NCI-H2227 (cell line): Measurements from ENCODE around the gene REPS1.

Experiments used
- DNase-seq: peaks from one replicate; lab custom pipeline; 2025; ENCODE audit not compliant: unreplicated experiment; lab: John Stamatoyannopoulos, UW

Gene REPS1

DNA sequence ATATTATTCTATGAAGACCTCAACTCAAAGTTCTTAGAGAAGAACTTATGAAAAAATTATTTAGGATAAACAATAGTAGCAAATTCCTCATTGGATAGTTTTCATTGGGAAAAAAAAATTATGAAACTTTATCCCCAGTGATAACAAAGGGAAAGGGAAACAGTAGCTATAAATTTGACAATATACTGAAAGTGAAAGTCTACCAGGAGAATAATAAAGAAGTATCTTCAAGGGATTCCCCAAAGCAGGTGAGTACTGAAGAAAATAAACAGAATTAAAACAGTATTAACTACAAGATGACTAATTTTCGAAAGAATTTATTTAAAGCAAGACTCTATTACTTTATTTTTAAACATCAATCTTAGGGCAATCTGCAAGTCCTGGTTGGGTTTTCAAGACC, 56.4 kb downstream of the REPS1 start:
- DNase-seq = no peak

DNA sequence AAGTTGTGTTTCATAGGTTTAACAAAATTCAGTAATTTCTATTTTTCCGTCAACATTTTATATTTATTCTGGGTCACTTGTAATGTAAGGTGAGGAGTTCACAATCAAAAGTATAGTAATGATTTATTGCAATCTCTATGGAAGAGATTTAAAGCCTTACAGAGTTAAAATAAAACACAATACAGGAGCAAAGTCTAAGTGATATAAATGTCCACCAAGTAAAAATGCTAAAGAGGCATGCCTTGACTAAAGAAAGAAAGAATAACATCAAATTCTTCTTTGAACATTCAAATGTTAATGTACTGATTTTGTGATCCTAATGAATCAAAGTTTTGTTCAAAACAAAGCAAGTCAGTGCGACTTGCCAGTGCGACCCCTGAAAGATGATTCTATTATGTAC, 61.5 kb downstream of the REPS1 start:
- DNase-seq = no peak

DNA sequence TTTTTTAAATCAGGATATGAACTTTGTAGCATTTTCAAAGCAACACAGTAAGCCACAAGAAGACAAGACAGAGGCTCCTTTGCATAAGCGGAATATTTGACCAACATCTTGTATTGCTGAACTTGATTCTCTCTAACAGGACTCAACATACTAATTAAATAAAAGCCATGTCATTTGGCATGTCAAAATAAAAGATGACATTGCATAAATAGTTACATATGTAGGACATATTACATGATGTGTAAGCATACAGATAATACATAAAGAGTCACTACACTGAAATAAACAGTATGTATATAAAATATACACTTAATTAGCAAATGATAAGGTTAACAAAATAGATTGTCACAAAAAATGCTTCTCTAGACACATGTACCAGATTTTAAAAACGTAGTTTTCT, 62.2 kb downstream of the REPS1 start:
- no peak for DNase-seq

DNA sequence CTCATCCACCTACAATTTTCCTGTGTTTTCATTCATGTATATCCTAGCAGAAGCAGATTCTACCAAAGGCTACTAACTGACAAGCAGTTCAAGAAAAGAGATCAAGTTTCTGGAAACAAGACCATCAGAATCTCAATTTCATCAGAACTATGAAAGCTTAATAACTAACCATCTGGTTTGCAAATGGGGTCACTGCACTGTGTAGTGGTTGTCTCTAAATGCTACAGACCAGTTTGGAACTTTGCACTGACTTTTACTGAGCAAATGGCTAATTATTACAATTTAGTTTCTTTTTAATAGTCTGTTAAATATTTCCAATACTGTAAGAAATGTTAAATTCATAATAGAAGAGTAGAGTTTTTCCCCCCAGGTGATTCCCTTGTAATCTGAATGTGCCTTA, 64.5 kb downstream of the REPS1 start:
- DNase-seq = no peak

DNA sequence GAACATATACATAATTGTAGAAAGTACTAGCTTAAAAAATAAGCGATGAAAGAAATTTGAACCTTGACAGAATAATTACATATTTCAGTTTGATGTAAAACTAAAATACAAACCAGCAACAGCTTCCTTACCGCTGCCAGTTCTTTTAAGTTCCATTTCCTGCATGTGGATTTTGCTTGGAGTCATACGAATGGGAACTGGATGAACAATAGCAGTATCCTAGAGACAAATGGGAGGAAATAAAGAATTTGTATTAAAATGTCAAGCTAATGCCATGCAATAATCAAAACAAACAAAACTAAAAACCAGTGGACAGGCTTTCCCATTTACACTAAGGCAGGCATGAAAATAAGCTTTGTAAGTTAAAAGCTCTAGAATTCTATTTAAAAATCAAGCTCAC, 67.1 kb downstream of the REPS1 start:
- no peak for DNase-seq

DNA sequence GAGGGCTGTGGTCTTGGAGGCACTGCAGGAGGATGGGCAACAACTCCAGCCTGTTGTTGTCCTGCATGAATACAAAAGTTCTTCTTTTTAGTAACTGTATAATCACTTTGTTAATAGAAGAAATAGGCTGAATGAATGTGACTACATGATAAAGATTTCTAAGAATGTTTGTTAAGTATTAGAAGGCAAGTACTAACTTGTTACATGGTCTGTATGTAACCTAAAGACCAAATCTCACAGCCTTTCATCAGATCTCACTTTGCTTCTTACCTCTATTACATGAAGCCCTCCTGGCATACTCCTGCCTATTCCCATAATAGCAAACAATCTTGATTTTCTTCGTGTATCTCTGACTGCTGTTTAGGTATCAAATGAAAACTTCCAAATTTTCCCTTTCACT, 73.4 kb downstream of the REPS1 start:
- no peak for DNase-seq

DNA sequence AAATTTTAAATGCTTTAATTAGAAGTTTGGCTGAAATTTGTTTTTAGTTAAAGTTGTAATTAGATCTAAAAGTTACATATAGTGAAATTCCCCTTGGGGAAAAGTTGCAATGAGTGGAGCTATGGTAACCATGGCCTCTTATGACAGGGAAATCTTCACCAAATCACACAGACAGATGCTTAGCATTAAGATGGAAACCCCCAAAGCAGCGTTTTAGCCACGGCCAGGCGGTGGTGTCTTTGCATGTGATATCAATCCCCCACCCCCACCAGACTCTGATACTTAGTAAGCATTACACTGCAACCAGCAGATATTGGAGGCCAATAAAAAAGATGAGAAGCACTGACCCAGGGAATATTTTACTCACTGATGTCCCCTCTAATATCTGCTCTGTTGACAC, 75.7 kb downstream of the REPS1 start:
- no peak for DNase-seq

DNA sequence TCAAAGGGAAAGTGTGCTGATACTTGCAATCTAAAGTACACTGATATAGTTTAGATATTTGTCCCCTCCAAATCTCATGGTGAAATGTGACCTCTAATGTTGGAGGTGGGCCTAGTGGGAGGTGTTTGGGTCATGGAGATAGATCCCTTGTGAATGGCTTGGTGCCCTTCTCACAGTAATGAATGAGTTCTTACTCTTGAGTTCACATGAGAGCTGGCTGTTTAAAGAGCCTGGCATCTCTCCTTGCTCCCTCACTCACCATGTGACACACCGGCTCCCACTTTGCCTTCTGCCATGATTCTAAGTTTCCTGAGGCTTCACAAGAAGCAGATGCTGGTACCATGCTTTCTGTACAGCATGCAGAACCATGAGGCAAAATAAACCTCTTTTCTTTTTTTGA, 78.1 kb downstream of the REPS1 start:
- no peak for DNase-seq

DNA sequence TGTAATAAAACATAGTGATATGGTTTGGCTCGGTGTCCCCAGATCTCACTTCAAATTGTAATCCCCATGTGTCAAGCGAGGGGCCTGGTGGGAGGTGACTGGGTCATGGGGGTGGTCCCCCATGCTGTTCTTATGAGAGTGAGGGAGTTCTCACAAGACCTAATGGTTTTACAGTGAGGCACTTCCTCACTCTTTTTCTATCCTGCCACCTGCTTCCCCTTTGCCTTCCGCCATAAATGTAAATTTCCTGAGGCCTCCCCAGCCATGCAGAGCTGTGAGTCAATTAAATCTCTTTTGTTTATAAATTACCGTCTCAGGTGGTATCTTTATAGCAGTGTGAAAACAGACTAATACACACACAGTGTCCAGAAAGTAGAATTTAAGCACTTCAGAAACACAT, 78.5 kb downstream of the REPS1 start:
- no peak for DNase-seq

DNA sequence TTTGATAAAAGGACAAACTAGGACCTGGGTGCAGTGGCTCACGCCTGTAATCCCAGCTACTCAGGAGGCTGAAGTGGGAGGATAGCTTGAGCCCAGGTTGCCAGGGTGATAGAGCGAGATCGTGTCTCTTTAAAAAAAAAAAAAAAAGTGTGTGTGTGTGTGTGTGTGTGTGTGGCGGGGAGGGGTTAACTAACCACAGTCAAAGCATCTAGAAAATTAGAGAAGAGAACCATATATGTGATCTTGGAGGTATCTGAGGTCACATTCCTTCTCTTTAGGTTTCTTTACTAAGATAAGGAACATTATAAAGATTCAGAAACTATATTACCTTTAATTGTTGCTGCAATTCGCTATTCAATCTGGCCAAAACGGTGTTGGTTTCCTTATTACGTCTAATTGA, 80.9 kb downstream of the REPS1 start:
- no peak for DNase-seq

DNA sequence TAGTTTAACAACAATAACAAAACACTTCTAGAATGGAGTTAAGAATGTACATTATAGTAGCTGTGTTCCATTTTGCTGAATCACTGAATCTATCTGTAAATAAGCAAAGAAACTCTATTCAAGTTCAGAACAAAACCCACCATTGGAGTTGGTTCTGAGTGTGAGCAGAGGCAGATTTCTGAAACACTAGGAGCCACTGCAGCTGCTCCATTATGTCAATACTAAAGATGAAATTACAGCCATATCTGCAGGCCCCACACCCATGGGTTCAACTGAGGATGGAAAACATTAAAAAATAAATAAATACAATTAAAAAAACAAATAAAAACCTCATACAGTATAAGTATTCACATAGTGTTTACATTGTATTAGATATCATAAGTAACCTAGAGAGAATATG, 91.0 kb downstream of the REPS1 start:
- DNase-seq = no peak

DNA sequence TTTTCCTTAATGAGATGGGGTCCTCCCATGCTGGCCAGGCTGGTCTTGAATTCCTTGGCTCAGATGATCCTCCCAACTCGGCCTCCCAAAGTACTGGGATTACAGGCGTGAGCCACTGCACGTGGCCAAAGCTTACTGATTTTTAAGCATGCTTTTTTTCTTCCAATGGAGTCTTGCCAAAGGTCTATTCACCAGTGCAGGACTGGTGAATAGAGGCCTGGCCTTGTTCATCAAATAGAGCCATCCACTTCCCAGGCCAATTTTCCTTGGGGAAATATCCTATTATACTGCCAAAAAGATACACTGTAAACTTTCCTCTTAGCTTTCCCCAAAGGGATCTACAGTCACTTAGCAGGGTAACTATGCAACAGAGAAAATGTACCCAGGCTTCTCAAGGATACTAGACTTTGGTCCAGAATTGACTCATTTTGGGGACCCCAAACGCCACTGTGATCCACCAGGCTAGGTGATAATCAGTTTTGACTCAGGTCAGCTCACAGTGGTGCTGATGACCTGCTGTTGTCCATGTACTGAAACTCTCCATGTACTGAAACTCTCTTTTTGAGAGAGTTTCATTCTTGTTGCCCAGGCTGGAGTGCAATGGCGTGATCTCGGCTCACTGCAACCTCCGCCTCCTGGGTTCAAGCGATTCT, 91.8 kb downstream of the REPS1 start:
- DNase-seq = no peak

DNA sequence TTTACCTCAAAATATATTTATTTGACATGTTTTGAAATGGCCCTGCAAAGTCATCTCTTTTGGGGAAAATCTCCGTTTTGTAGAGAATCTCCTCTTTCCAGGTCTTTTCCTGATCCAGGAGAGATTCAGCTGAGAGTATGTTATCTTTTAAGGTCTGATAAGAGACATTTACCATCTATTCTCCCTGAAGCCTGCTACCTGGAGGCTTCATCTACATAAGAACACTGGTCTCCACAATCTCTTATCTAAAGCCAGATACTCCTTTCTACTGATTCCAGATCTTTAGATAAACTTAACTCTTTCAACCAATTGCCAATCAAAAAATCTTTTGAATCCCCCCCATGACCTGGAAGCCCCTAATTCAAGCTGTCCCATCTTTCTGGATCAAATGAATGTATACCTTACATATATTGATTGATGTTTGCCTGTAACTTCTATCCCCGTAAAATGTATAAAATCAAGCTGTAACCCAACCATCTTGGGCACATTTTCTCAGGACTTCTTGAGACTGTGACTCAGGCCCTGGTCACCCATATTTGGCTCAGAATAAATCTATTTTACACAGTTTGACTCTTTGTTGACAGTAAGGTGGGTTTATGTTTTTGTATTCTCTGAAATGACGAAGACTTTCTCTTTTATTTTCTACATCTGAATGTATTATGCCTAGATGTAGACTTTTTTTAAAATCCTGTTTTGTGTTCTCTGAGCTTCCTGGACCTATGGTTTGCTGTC, 96.6 kb downstream of the REPS1 start:
- DNase-seq = no peak

DNA sequence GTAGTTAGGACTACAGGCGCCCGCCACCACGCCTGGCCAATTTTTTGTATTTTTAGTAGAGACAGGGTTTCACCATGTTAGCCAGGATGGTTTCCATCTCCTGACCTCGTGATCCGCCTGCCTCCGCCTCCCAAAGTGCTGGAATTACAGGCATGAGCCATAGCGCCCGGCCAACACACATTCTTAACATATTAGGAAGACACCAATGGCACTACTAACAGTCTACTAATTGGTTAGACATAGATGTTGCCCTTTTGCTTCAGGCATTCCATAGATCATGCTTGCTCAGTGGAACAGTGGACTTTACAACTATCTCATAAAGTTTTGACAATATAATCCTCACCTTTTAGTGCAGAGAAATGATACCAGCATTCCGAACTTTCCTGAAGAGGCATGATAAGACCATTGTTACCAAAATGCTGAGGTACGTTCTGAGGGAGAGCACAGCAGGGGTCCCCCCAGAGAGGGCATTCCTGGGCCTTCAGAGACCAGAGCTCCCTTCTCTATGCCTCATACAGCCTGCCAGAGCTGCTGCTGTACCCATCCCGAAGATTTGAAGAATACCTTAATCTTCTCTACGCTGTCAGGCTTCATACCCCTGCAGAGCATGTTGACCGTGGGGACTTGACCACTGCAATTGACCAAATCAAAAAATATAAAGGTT, 102.8 kb downstream of the REPS1 start:
- DNase-seq = no peak

DNA sequence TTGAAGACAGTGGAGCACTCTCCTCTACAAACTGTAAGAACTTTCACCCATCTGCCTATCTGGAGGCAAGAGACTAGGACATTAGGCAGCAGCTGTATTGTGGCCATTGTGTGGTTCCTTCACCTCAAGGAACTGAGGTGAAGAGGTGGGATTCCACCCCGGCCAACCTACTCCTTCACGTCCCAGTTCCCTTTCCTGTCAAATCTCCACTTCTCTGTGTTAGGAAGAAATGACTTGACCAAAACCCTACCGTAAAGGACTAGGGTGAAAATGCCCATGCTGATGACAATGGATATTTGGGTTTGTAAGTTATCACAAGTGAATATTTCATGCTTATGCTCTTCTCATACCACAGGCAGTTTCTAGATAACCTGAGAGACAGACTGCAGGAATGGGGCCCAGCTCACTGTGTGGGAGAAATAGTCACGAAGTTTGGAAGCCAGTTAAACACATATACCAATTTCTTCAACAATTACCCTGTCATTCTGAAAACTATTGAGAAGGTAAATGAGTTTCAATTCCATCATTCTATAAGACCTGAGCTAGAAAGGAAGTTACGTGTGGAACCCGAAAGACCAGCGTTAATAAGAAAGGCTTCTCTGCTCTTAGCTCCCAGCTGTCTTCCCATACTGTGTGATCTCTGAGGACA, 105.6 kb downstream of the REPS1 start:
- no peak for DNase-seq

DNA sequence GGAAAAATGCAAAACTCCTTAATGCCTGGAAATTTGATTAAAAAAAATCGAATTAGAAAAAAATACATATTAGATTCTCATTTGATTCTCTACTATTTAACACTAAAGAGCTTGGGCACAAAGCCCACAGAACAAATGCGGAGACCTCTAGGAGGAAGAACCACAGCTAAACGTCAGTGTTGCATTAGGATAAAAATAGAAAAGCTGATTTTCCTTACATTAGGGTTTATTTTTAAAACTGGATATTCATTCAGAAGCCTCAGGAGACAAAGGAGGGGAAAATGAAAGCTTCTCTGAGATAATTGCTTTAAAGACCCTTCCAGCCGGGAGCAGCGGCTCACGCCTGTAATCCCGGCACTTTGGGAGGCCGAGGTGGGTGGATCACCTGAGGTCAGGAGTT, 114.9 kb downstream of the REPS1 start:
- DNase-seq = no peak

DNA sequence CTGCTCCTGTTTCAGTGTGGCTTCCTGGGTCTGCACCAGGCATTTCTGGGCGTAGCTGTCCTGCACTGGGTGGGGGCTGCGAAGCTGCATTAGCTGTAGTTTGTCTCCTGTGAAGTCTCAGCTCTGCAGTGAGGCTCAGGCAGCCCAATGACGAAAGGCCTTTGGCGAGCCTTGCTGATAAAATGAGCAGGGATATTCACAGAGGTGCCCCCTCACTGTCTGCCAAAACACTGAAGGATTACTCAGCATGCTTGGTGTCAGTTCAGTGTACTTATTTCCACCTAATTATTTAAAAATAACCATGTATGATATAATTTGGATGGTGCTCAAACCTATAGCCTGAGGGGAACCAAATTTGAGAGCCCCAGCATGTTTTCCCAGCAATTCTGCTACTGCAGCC, 118.7 kb downstream of the REPS1 start:
- DNase-seq = no peak

DNA sequence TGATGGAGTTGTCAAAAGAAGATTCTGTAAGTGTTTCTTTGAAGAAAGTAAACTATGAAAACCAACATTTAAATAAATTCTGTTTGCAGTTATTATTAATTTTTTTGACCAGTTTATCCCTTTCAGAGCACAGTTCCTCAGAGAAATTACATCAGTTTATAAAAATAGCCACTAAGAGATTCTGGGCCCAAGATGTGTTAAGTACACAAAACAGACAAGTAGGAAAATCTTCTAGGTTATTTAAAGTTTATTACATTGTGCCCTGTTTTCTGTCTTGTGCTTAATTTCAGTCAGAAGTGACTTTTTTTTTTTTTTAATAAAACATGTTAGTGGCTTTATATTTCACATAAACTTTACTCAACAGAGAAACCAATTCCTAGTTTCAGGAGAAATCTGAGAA, 119.9 kb downstream of the REPS1 start:
- no peak for DNase-seq

DNA sequence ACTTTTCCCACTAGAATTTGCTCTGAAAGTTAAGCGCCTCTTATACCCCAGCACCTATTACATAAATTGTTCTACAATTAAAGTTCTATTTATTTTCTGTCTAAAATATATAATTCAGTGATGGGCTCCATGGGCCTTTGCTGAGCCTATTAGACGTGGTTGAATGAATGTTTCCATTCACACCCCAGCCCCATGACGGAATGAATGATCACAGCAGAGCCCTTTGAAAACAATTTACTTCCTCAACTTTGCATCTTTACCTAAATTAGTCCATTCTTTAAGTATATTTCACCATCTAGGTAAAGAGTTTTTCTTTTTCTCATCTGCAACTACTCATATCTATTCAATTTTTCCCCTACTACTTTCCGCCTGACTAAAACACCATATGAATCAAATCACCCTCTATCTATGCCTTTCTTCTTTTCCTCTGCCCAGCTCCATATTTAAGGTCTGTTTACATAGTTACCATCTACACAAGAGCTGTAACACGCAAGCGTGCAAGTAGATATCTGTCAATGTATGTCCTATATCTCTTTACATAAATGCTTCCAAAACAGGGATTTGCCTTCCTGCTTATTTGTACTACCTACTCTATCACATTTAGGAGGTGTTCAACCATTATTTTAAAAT, 122.5 kb downstream of the REPS1 start:
- no peak for DNase-seq

DNA sequence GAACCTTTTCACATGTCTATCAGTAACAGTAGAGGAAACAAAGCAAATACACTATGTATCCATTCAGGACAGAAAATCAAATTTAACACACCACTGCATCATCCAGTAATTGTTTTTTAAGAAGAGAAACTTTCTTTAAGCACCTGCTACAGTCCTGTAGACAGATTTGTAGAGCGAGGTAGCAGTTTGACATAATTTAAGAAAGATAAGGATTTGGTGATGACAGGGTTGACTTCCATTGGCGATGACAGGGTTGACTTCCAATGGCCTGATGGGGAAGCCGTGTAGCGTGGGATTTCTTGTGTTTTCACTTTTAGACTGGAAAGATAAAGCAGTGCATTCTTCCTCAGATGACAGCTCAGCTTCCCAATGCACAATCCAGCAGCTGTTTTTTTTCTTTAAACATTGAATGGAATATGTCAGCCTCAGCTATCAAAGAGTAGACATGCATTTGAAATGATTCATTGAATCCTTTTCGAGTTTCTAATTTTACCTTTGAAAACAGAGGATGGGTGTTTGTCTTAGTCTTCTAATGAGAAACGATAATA, 123.6 kb downstream of the REPS1 start:
- DNase-seq = no peak

DNA sequence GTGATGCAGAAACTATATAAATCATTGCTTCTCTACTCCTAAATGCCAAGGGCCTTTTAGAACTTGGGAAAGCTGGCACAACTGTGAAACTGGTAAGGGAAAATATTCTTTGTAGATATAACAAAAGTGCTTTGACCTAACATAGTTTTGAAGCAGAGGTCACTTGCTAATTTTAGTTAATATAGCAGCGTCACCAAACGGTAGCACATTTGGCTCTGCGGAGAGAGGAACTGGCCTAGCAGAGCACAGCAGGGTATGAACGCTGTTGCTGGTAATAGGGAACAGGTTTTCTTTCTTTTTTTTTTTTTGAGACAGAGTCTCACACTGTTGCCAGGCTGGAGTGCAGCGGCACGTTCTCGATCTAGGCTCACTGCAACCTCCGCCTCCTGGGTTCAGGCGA, 124.7 kb downstream of the REPS1 start:
- DNase-seq = no peak
